Dermis blood vessel endothelial cell (primary cell): ENCODE measurements around the gene TADA2B. TPM values are rescaled to one million over a fixed set of nuclear protein-coding genes. Genes with fewer than 3 reads are reported as not detected.

Experiments
- total RNA-seq: library from RNA; depleted of rRNA; stranded (reverse); fragments of >200 nt; gene quantifications from 2 replicates; pipeline ENCODE4 v1.2.3, GENCODE V29; 2014

TADA2B gene
- total RNA-seq, 1 donor from 2014 or later = 10.4 TPM

Other genes starting within 250 kb of the TADA2B start
- 28.2 and 30.0 TPM in 2 replicates for gene TBC1D14, start 133.5 kb upstream of the TADA2B start, total RNA-seq
- gene GRPEL1, start 24.7 kb downstream of the TADA2B start, total RNA-seq = 32.3 and 52.4 TPM in 2 replicates
- under 0.01 and 0.05 TPM in 2 replicates for gene SORCS2, start 149.2 kb downstream of the TADA2B start, total RNA-seq